ENCODE data around the gene ARID1B.

DNA sequence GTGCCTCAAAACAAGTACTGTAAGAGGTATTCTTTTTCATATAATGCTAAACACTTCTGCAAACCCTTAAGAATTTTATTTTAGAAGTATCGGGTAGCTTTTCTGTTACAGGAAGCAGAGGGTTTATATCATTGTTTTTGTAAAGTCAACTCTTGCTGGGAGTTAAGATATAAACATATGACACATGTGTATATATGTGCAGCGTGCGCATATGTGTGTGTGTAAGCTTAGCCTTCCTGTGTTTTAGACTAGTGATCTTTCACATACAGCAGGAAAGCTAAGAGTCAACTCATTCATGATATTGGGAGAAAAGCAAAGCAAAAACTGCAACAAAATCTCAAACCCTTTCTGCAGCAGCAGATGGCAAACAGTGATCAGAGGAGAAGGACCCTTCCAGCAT lies 102.4 kb downstream of the ARID1B start:
- TF ChIP-seq POLR2AphosphoS5 (IDR thresholded peaks at IDR 0.05; ENCODE audit: low read depth, low read length) (no peak), FOXP2 (optimal IDR thresholded peaks at IDR 0.05; ENCODE audit: borderline replicate concordance, extremely low read depth, extremely low read length, insufficient read depth) (no peak), SIN3A (IDR thresholded peaks at IDR 0.05; ENCODE audit: borderline replicate concordance, insufficient read depth, low read length) (no peak)
- TF ChIP-seq, protein P1, sequence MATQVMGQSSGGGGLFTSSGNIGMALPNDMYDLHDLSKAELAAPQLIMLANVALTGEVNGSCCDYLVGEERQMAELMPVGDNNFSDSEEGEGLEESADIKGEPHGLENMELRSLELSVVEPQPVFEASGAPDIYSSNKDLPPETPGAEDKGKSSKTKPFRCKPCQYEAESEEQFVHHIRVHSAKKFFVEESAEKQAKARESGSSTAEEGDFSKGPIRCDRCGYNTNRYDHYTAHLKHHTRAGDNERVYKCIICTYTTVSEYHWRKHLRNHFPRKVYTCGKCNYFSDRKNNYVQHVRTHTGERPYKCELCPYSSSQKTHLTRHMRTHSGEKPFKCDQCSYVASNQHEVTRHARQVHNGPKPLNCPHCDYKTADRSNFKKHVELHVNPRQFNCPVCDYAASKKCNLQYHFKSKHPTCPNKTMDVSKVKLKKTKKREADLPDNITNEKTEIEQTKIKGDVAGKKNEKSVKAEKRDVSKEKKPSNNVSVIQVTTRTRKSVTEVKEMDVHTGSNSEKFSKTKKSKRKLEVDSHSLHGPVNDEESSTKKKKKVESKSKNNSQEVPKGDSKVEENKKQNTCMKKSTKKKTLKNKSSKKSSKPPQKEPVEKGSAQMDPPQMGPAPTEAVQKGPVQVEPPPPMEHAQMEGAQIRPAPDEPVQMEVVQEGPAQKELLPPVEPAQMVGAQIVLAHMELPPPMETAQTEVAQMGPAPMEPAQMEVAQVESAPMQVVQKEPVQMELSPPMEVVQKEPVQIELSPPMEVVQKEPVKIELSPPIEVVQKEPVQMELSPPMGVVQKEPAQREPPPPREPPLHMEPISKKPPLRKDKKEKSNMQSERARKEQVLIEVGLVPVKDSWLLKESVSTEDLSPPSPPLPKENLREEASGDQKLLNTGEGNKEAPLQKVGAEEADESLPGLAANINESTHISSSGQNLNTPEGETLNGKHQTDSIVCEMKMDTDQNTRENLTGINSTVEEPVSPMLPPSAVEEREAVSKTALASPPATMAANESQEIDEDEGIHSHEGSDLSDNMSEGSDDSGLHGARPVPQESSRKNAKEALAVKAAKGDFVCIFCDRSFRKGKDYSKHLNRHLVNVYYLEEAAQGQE (IDR thresholded peaks at IDR 0.05; ENCODE audit: insufficient read depth in 1 of 2, low read depth in 2 of 2, low read length in 2 of 2): no peak
